ENCODE results near the gene URI1.

GRCh38 chr19:29922972-29923371, 19.1 kb upstream of the URI1 start:
- TF ChIP-seq EZH2 (IDR thresholded peaks at IDR 0.05) (no peak), POLR2AphosphoS5 (IDR thresholded peaks at IDR 0.05; ENCODE audit: borderline replicate concordance, low read depth, low read length) (no peak), FOXP2 (optimal IDR thresholded peaks at IDR 0.05; ENCODE audit: control extremely low read depth, extremely low read length, insufficient read depth) (no peak)

All from SK-N-MC (cell line).